Effector memory CD4-positive, alpha-beta T cell (primary cell): ENCODE measurements around the gene SPECC1L.
"Not testable (repeated sequence)": the region's sequence is repeated elsewhere in the genome, so short reads cannot be mapped to it uniquely, and the experiment has no call there.

Source experiments
- DNase-seq, 3 donors: peaks; one replicate each; pipeline ENCODE4 v3.0.0-alpha.2; 2020
- H3K27ac ChIP-seq: 2 replicates; pipeline ENCODE4 v1.7.0; 2013; ENCODE audit warnings: mild to moderate bottlenecking, low read length, moderate library complexity; ENCODE audit not compliant: insufficient read depth, poor library complexity, severe bottlenecking
- H3K27me3 ChIP-seq: replicated peaks from 2 replicates; pipeline ENCODE4 v1.7.0; 2013; ENCODE audit warnings: mild to moderate bottlenecking, low read length; ENCODE audit not compliant: insufficient read depth, control insufficient read depth, poor library complexity, severe bottlenecking
- H3K36me3 ChIP-seq: 2 replicates; pipeline ENCODE4 v1.7.0; 2013; ENCODE audit warnings: mild to moderate bottlenecking, low read length, moderate library complexity; ENCODE audit not compliant: control insufficient read depth, insufficient read depth
- H3K4me1 ChIP-seq: 2 replicates; pipeline ENCODE4 v1.7.0; 2013; ENCODE audit warnings: low read length, mild to moderate bottlenecking; ENCODE audit not compliant: control insufficient read depth, insufficient read depth, poor library complexity, severe bottlenecking
- H3K4me3 ChIP-seq: 2 replicates; pipeline ENCODE4 v1.7.0; 2013; ENCODE audit warnings: low read length, low read depth, mild to moderate bottlenecking; ENCODE audit not compliant: insufficient read depth, poor library complexity, severe bottlenecking
- H3K9me3 ChIP-seq: 2 replicates; pipeline ENCODE4 v1.7.0; 2013; ENCODE audit warnings: mild to moderate bottlenecking, low read length, moderate library complexity; ENCODE audit not compliant: control insufficient read depth

Gene SPECC1L

GRCh38 chr22:24263479-24263878, 7.2 kb upstream of the SPECC1L start:
- H3K9me3 ChIP-seq, DNase-seq, H3K36me3 ChIP-seq, H3K4me1 ChIP-seq, H3K27ac ChIP-seq, H3K27me3 ChIP-seq, H3K4me3 ChIP-seq: not testable (repeated sequence)

GRCh38 chr22:24264329-24264896, 6.2 kb upstream of the SPECC1L start:
- DNase-seq, H3K4me3 ChIP-seq, H3K27me3 ChIP-seq, H3K4me1 ChIP-seq, H3K36me3 ChIP-seq, H3K9me3 ChIP-seq, H3K27ac ChIP-seq: not testable (repeated sequence)

- H3K4me3 ChIP-seq, result no peak overlapping the region
- no peaks in the 10 kb centered on the region for H3K9me3 ChIP-seq
- no peaks in the 10 kb centered on the region for H3K4me1 ChIP-seq
- no peaks in the 10 kb centered on the region for H3K27me3 ChIP-seq
- H3K36me3 ChIP-seq, result no peaks in the 10 kb centered on the region
- no peak overlapping the region for H3K27ac ChIP-seq
- no peak for DNase-seq
Measured at GRCh38 chr22:24265734-24266133, 4.9 kb upstream of the SPECC1L start.

- H3K4me1 ChIP-seq, H3K36me3 ChIP-seq, H3K27me3 ChIP-seq, DNase-seq, H3K27ac ChIP-seq, H3K4me3 ChIP-seq, H3K9me3 ChIP-seq: not testable (repeated sequence)
Measured at GRCh38 chr22:24266495-24266894, 4.1 kb upstream of the SPECC1L start.

- Histone ChIP-seq H3K4me1 (peaks cover 5% of the 10 kb centered on the region), H3K9me3 (no peaks in the 10 kb centered on the region), H3K27me3 (no peaks in the 10 kb centered on the region), H3K27ac (peak overlapping the region; percentile 81), H3K4me3 (peak overlapping the region; percentile 100), H3K36me3 (no peaks in the 10 kb centered on the region)
- DNase-seq, result no peak
Measured at GRCh38 chr22:24271386-24271854, 789 bp downstream of the SPECC1L start.

GRCh38 chr22:24273031-24273430, 2.4 kb downstream of the SPECC1L start:
- H3K36me3 ChIP-seq, DNase-seq, H3K4me3 ChIP-seq, H3K4me1 ChIP-seq, H3K9me3 ChIP-seq, H3K27me3 ChIP-seq, H3K27ac ChIP-seq: not testable (repeated sequence)

- H3K27ac ChIP-seq, H3K4me1 ChIP-seq, DNase-seq: not testable (repeated sequence)
Measured at GRCh38 chr22:24273906-24274305, 3.3 kb downstream of the SPECC1L start.

GRCh38 chr22:24274696-24275405, 4.2 kb downstream of the SPECC1L start:
- not testable (repeated sequence) for H3K4me3 ChIP-seq, H3K27me3 ChIP-seq, DNase-seq, H3K4me1 ChIP-seq, H3K27ac ChIP-seq, H3K36me3 ChIP-seq, H3K9me3 ChIP-seq

More at GRCh38 chr22:24273906-24274305, 3.3 kb downstream of the SPECC1L start:
- not testable (repeated sequence) for H3K27me3 ChIP-seq, H3K4me3 ChIP-seq, H3K9me3 ChIP-seq, H3K36me3 ChIP-seq

GRCh38 chr22:24280363-24280762, 9.7 kb downstream of the SPECC1L start:
- not testable (repeated sequence) for H3K4me3 ChIP-seq

GRCh38 chr22:24282401-24282800, 11.8 kb downstream of the SPECC1L start:
- H3K27ac ChIP-seq, result no peak overlapping the region
- no peaks in the 10 kb centered on the region for H3K27me3 ChIP-seq
- no peaks in the 10 kb centered on the region for H3K36me3 ChIP-seq
- H3K4me3 ChIP-seq, result no peak overlapping the region
- H3K4me1 ChIP-seq, result peaks cover 9% of the 10 kb centered on the region
- H3K9me3 ChIP-seq, result no peaks in the 10 kb centered on the region
- no peak for DNase-seq

More at GRCh38 chr22:24280363-24280762, 9.7 kb downstream of the SPECC1L start:
- H3K9me3 ChIP-seq, H3K4me1 ChIP-seq, DNase-seq, H3K27ac ChIP-seq, H3K27me3 ChIP-seq, H3K36me3 ChIP-seq: not testable (repeated sequence)
